SH-SY5Y (cell line): Measurements from ENCODE around the gene NIPAL4.

Experiments
- GATA2 ChIP-seq: IDR thresholded peaks from 2 replicates; pipeline ENCODE4 v1.6.1; 2011; ENCODE audit warnings: mild to moderate bottlenecking, low read depth, low read length
- GATA3 ChIP-seq: IDR thresholded peaks from 2 replicates; pipeline ENCODE4 v1.6.1; 2011; ENCODE audit warnings: low read depth, mild to moderate bottlenecking, low read length, moderate library complexity

DNA sequence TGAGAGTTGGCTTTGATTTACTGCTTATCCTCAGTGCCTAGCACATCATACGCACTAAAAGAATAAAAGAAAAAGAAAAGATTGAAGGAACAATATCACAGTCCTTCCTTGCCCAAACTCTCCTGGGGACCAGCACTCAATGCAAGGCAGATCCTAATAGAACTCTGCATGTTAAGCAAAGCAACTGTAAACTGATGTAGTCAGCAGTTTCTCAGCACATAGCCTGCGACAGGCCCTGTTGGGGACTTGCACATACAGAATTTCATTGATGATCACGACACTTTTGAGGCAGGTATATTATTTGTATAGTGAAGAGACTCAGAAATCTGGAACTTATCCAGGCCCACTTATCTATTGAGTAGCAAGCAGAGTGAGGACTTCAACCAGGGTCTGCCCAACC, 15.4 kb downstream of the NIPAL4 start:
- TF ChIP-seq GATA2, result no peak
- no peak for TF ChIP-seq GATA3
